ENCODE measurements around the gene CACNA1H. TPM values are rescaled to one million over a fixed set of nuclear protein-coding genes. Genes with fewer than 3 reads are reported as not detected.

CACNA1H gene
- total RNA-seq, 4 donors from 2014 or later = 6.8 to 94.5 (median 27.6) TPM

GRCh38 chr16:1260101-1260680, 107.3 kb downstream of the CACNA1H start:
- Histone ChIP-seq H3K27me3 (peaks cover 0 to 13% of the 10 kb centered on the region in 2 donors), H3K36me3 (no peaks in the 10 kb centered on the region), H3K9me3 (no peaks in the 10 kb centered on the region), H3K4me1 (no peaks in the 10 kb centered on the region), H3K27ac (no peak overlapping the region), H3K4me3 (no peak overlapping the region)
- TF ChIP-seq POLR2A (IDR thresholded peaks at IDR 0.05) = no peak
- no peak for TF ChIP-seq CTCF (IDR thresholded peaks at IDR 0.05)
- DNase-seq = no peak
- intact Hi-C loops (cut with DNase I; ENCODE audit: low total_unique reads) = no loop called here

- Histone ChIP-seq H3K27ac (no peak overlapping the region), H3K9me3 (no peaks in the 10 kb centered on the region), H3K36me3 (no peaks in the 10 kb centered on the region), H3K4me3 (no peak overlapping the region), H3K27me3 (peaks cover 0 to 13% of the 10 kb centered on the region in 2 donors), H3K4me1 (no peaks in the 10 kb centered on the region)
- TF ChIP-seq POLR2A (IDR thresholded peaks at IDR 0.05) = no peak
- no peak for TF ChIP-seq CTCF (IDR thresholded peaks at IDR 0.05)
- no peak for DNase-seq
- intact Hi-C loops (cut with DNase I; ENCODE audit: low total_unique reads) = no loop called here
Measured at GRCh38 chr16:1261131-1261892, 108.4 kb downstream of the CACNA1H start.

- Histone ChIP-seq H3K9me3 (no peaks in the 10 kb centered on the region), H3K27ac (no peak overlapping the region), H3K4me3 (no peak overlapping the region), H3K36me3 (no peaks in the 10 kb centered on the region), H3K4me1 (no peaks in the 10 kb centered on the region), H3K27me3 (peaks cover 0 to 13% of the 10 kb centered on the region in 2 donors)
- TF ChIP-seq POLR2A (IDR thresholded peaks at IDR 0.05) (no peak), CTCF (IDR thresholded peaks at IDR 0.05) (no peak)
- no peak for DNase-seq
- intact Hi-C loops (cut with DNase I; ENCODE audit: low total_unique reads) = no loop called here
Measured at GRCh38 chr16:1262210-1262845, 109.4 kb downstream of the CACNA1H start.

GRCh38 chr16:1262846-1263221, 109.9 kb downstream of the CACNA1H start:
- H3K36me3 ChIP-seq = no peaks in the 10 kb centered on the region
- H3K4me3 ChIP-seq = no peak overlapping the region
- TF ChIP-seq CTCF (IDR thresholded peaks at IDR 0.05) = no peak
- no peak for TF ChIP-seq POLR2A (IDR thresholded peaks at IDR 0.05)
- intact Hi-C loops (cut with DNase I; ENCODE audit: low total_unique reads) = no loop called here
- H3K9me3 ChIP-seq = no peaks in the 10 kb centered on the region
- no peaks in the 10 kb centered on the region for H3K4me1 ChIP-seq
- DNase-seq = no peak
- no peak overlapping the region for H3K27ac ChIP-seq
- peaks cover 0 to 13% of the 10 kb centered on the region in 2 donors for H3K27me3 ChIP-seq

Measured in uterus (tissue), 4 donors.